ENCODE results near the gene ANKH. TPM values are rescaled to one million over a fixed set of nuclear protein-coding genes. Genes with fewer than 3 reads are reported as not detected.

Gene ANKH
- total and polyA plus RNA-seq, 8 donors: 6.6 to 57.5 (median 10.6) TPM

GRCh38 chr5:14675865-14676300, 195.7 kb downstream of the ANKH start:
- no peak for ATAC-seq
- H3K36me3 ChIP-seq: peaks cover 0 to 27% of the 10 kb centered on the region in 2 donors
- no peaks in the 10 kb centered on the region for H3K9me3 ChIP-seq
- intact Hi-C loops (cut with DNase I): no loop called here
- no peak for TF ChIP-seq CTCF (IDR thresholded peaks at IDR 0.05)
- no peak overlapping the region for H3K4me3 ChIP-seq
- no peak for DNase-seq
- no peaks in the 10 kb centered on the region for H3K27me3 ChIP-seq
- H3K4me1 ChIP-seq: peaks cover 15 to 57% of the 10 kb centered on the region in 2 donors
- H3K27ac ChIP-seq: peak overlapping the region; percentile 22 to 66

- no peaks in the 10 kb centered on the region for H3K27me3 ChIP-seq
- peak overlapping the region; percentile 22 to 66 for H3K27ac ChIP-seq
- ATAC-seq (no peak), DNase-seq (no peak)
- no peaks in the 10 kb centered on the region for H3K9me3 ChIP-seq
- H3K4me1 ChIP-seq: peaks cover 15 to 63% of the 10 kb centered on the region in 2 donors
- intact Hi-C loops (cut with DNase I): no loop called here
- TF ChIP-seq CTCF (IDR thresholded peaks at IDR 0.05): no peak
- no peak overlapping the region for H3K4me3 ChIP-seq
- peaks cover 0 to 20% of the 10 kb centered on the region in 2 donors for H3K36me3 ChIP-seq
These were observed 196.4 kb downstream of the ANKH start for GRCh38 chr5:14674983-14675854.

GRCh38 chr5:14673443-14673842, 198.1 kb downstream of the ANKH start:
- no peak for ATAC-seq
- no peak for DNase-seq
- Histone ChIP-seq H3K27me3 (no peaks in the 10 kb centered on the region), H3K9me3 (no peaks in the 10 kb centered on the region), H3K4me3 (no peak overlapping the region), H3K27ac (no peak overlapping the region), H3K4me1 (peaks cover 20 to 81% of the 10 kb centered on the region in 2 donors), H3K36me3 (peaks cover 0 to 7% of the 10 kb centered on the region in 2 donors)
- intact Hi-C loops (cut with DNase I): no loop called here
- no peak for TF ChIP-seq CTCF (IDR thresholded peaks at IDR 0.05)

GRCh38 chr5:14672484-14673394, 198.8 kb downstream of the ANKH start:
- intact Hi-C loops (cut with DNase I): no loop called here
- TF ChIP-seq CTCF (IDR thresholded peaks at IDR 0.05): no peak
- no peak overlapping the region for H3K4me3 ChIP-seq
- no peak overlapping the region for H3K27ac ChIP-seq
- no peak for DNase-seq
- H3K27me3 ChIP-seq: no peaks in the 10 kb centered on the region
- H3K9me3 ChIP-seq: no peaks in the 10 kb centered on the region
- peaks cover 20 to 88% of the 10 kb centered on the region in 2 donors for H3K4me1 ChIP-seq
- peak; percentile 9 for ATAC-seq
- H3K36me3 ChIP-seq: peaks cover 0 to 7% of the 10 kb centered on the region in 2 donors

Measured in left lung (tissue), 10 donors.